Stimulated activated CD4-positive, alpha-beta T cell treated with anti-CD3 and anti-CD28 coated beads, Interleukin-12 subunit alpha, Interleukin-12 subunit beta, amount 100 ng/mL, for 48 hours (primary cell): ENCODE results near the gene CCDC90B.
A peak's percentile ranks its signal among the peaks of the same experiment; 100 is the strongest.
"Not testable (repeated sequence)": the region's sequence is repeated elsewhere in the genome, so short reads cannot be mapped to it uniquely, and the experiment has no call there.

Source experiments
- DNase-seq, 3 donors: peaks; one replicate each; pipeline ENCODE4 v3.0.0-alpha.2; 2020; ENCODE audit warnings: low read depth in 2 of 3, low spot score in 1 of 3

CCDC90B gene, protein sequence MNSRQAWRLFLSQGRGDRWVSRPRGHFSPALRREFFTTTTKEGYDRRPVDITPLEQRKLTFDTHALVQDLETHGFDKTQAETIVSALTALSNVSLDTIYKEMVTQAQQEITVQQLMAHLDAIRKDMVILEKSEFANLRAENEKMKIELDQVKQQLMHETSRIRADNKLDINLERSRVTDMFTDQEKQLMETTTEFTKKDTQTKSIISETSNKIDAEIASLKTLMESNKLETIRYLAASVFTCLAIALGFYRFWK

DNA sequence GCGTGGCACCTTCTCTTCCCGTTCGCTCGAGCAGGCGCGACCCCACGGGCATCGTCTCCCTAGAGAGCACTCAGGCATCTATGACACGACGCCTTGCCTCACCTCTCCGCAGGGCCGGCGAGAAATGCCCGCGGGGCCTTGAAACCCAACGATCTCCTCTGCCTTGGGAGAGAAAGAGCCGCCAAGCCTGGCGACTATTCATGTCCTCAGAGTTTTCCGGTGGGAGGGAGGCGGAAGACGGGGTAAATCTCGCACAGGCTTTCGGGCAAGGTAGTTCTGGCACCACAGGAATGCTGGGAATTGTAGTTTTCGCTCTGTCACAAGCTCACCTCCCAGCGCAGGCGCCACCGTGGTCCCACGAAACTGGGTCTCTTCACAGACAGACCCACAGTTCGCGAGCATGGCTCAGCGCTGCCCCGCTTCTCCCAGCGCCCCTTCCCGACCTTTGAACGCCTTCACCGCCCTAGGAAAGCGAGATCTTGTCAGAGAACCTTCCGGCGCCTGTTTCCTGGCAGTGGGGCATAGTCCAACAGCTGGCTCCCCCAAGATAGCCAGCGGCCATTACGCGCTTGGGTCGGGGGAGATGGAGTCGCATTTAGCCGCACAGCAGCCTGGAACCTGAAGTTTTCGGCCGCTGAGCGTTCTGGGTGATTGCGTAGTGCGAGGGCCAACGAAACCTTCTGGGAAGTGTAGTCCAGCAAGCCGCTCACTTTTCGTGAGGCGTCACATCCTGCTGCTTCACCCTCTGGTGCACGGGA is at the start of gene CCDC90B:
Gene CCDC90B (minus strand): TSS at position 597 of the 758 bp plus-strand sequence. CDS start 395 bp downstream, at position 202.
- DNase-seq, result peak; percentile 86 to 89 (median 88)

DNA sequence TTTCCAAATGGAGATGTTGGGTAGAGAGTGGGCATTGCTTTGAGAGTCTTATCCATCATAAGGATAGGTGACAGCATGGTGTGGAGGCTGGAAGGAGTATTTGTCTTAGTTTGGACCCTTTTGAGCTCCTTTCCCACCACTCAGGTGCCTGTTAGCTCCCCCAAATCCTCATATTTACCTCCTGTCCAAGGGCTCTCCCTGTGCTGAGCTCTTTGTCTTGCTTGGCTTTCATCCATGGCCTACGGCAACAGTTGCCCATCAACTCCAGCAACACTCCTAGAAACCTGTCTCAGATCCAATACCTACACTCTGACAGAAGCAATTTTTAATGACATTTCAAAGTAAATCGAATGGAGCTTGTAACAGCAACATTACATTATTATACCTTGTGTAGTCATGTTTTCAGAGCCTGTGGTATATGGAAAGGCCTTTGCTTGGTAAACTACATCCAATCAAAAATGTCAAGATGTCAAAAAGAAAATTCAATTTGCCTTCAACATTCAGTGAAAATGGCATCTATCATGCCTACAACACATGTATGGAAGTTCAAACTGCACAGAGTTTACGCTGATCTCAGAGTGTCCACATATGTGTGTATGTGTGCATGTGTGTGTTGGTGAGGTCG is 49.4 kb upstream of the CCDC90B start:
- DNase-seq, result no peak

DNA sequence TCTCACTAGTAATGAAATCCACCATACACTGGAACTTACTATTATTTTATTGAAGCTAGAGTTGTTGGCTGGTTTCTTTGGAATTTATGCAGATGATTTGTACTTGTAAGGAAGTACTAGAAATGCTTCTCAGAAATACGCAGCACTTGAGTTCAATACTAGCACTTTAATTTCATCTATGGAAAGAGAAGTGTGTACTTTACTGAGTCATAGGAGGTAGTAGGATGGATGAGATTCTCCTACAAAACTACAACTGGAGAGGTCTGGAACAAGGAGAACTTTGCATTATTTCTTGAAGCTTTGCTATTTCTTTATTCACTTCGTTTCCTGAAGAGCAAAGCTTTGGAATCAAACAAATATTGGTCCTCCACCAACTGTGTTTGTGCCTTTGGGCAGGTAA is 44.1 kb upstream of the CCDC90B start:
- no peak for DNase-seq

GRCh38 chr11:83326326-83326725 is 40.2 kb upstream of the CCDC90B start:
- no peak for DNase-seq

- DNase-seq, result no peak
Observed at GRCh38 chr11:83319346-83319745, 33.2 kb upstream of the CCDC90B start.

GRCh38 chr11:83318931-83319330 is 32.8 kb upstream of the CCDC90B start:
- no peak for DNase-seq

- DNase-seq, result no peak
Observed at GRCh38 chr11:83317757-83318690, 31.9 kb upstream of the CCDC90B start.

GRCh38 chr11:83316897-83317268 is 30.7 kb upstream of the CCDC90B start:
- not testable (repeated sequence) for DNase-seq

GRCh38 chr11:83316143-83316896 is 30.2 kb upstream of the CCDC90B start:
- DNase-seq, result not testable (repeated sequence)

DNA sequence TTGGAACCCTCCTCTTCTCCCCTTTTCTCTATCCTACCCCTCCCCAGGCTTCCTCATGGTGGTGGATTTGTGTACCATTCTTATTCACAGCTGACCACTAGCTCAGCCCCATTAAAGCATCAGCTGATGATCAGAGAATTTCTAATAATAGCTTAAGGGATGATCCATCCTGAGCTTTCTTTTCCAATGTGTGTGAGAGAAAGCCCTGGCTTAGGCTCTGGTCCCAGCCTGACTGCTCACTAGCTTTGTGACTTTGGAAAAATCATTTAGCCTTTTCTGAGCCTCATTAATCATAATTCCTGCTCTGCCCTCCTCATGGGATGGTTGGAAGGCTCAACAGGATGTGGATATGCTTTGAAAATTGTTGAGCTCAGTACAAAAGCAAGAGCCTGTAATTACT is 26.3 kb upstream of the CCDC90B start:
- no peak for DNase-seq

- DNase-seq, result no peak
Observed at GRCh38 chr11:83311701-83312100, 25.5 kb upstream of the CCDC90B start.

- DNase-seq, result no peak
Observed at GRCh38 chr11:83310718-83311117, 24.6 kb upstream of the CCDC90B start.

GRCh38 chr11:83308536-83308935 is 22.4 kb upstream of the CCDC90B start:
- DNase-seq, result not testable (repeated sequence)

DNA sequence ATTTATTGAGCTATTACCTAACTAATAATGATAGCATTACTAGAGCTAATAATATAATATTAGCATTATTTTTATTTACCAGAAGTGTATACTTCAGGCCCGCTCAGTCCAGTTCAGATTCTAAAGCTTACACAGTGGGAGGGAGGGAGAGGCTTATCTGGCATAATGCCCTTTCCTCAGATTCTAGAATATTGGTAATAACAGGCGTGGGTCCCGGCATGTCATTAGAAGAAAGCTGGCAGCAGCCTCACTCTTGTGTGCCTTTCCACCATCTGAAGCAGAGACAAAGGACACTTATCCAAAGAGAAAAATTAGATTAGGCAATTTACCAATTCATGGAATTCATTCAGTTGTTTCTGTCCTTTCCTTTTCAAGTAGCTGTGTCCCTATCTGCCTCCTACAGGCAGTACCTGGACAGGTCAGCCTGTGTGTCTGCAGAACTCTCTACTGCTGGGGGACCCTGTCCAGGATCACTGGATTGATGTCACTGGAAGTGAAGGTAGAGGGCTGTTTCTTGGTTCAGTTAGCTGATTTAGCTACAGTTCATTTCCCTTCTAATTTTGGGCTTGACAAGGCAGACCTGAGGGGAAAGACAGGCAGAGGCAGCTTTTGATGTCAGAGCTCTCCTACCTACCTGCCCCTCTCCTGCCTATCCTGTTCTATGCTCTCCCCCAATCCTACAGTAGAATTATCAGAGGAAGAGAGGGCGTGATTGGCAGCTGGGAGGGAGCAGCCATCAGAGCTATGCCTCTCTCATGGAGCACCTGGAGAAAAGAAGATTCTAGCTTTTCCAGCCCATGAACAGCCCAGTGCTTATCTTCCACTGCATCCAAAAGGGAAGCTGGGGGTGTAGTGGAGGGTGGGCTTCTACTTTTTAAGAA is 20.3 kb upstream of the CCDC90B start:
- no peak for DNase-seq

DNA sequence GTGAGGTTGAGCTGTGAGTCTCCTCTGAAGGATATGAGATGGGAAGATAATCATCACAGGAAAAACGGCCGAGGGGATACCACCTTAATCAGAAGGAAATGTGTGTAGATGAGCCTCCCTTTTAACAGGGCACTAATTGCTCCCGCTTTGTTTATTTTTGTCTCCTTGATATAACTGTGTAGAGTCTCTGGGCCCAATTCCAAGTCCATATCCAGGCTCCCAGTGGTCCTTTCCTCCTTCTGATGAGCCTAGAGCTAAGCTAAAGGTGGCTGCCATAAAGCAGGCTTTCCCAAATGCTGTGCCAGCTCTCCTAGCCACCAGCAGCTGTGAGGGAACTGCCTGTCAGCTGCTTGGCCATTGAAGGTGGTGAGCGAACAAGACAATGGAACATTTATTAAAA is 17.1 kb upstream of the CCDC90B start:
- no peak for DNase-seq

DNA sequence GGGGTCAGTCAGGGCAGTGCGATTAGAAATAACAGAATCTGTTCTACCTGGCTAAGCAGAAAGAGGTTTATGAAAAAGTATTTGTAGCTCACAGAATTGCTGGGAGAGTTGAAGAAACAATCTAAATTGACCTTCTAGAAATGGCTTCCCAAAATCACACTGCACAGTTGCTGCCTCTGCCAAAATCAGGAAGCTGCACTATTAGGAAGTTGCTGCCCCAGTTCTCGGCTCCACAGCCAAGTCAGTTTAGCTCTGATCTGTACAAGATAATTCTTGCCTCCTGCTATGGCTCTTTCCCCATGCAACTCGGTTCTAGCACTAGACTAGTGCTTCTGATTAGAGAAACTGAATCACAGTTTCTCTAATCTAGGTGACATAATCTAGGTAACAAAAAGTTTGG is 16.0 kb upstream of the CCDC90B start:
- no peak for DNase-seq

GRCh38 chr11:83299681-83300080 is 13.5 kb upstream of the CCDC90B start:
- DNase-seq, result no peak

DNA sequence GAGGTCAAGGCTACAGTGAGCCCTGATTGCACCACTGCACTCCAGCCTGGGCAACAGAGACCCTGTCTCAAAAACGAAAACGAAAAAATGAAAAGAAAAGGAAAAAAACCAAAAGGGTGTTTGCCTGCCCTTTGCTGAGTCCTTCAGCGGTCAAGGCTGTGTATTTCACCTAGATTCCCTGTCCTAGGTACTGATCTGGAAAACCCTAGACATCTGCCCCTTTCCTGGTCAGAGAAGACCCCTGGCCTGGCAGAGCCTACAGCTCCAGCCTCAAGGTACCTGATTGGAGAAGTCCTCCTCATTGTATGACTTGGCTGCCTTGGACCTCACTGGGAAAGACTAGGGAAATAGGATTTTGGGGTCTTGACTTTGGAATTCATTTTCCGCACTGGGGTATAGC is 8.0 kb upstream of the CCDC90B start:
- DNase-seq, result no peak

GRCh38 chr11:83293457-83293774 is 7.2 kb upstream of the CCDC90B start:
- DNase-seq, result no peak
